Psoas muscle (tissue), 8 donors: ENCODE data around the gene NUF2. TPM values are rescaled to one million over a fixed set of nuclear protein-coding genes. Genes with fewer than 3 reads are reported as not detected.
"Not testable (repeated sequence)": the region's sequence is repeated elsewhere in the genome, so short reads cannot be mapped to it uniquely, and the experiment has no call there.

ENCODE experiments used
- ATAC-seq, 4 donors: fragments of 200-7000 bp; cut with Tn5 transposase; one replicate each; pipeline ENCODE4 v1.9.1; 2020; ENCODE audit warnings: moderate library complexity in 3 of 4, mild to moderate bottlenecking in 2 of 4
- DNase-seq, 2 donors: peaks; one replicate each; pipeline ENCODE4 v3.0.0-alpha.2; 2020
- H3K27ac ChIP-seq: fragments of 200-600 bp; one replicate; pipeline ENCODE4 v1.8.0; 2022
- H3K27me3 ChIP-seq, 3 donors: fragments of 200-600 bp in 1 of 3; one replicate each; pipeline versions ENCODE4 v1.6.1 to v1.8.0; 2013 to 2022; ENCODE audit warnings: low read length in 2 of 3, mild to moderate bottlenecking in 2 of 3, moderate library complexity in 1 of 3; ENCODE audit not compliant: insufficient read depth in 3 of 3
- H3K36me3 ChIP-seq, 2 donors: fragments of 200-600 bp in 1 of 2; one replicate each; pipeline versions ENCODE4 v1.6.1 to v1.8.0; 2013 to 2022; ENCODE audit warnings: low read depth in 1 of 2, mild to moderate bottlenecking in 1 of 2, moderate library complexity in 1 of 2; ENCODE audit not compliant: insufficient read depth in 1 of 2
- H3K4me1 ChIP-seq: fragments of 200-600 bp; one replicate; pipeline ENCODE4 v1.8.0; 2022
- H3K4me3 ChIP-seq: fragments of 200-600 bp; one replicate; pipeline ENCODE4 v1.8.0; 2022; ENCODE audit warnings: mild to moderate bottlenecking
- H3K9me3 ChIP-seq: fragments of 200-600 bp; one replicate; pipeline ENCODE4 v1.8.0; 2022
- CTCF ChIP-seq: fragments of 200-600 bp; IDR thresholded peaks from one replicate; pipeline ENCODE4 v1.8.0; 2022; ENCODE audit warnings: antibody characterized with exemption
- WGBS, 3 donors: extraction: QIAGEN DNeasy Blood & Tissue Kit; methylation state at CpG; one replicate each; pipeline versions ENCODE4 v1.1.6 to v1.1.7; 2013; 5-methylcytosine and 5-hydroxymethylcytosine counted together
- intact Hi-C, 2 donors: fragments of 100-400 bp; cut with DNase I; formaldehyde crosslinking; loops; one replicate each; pipeline versions ENCODE4 v1.11.0 to v1.14.2; 2022
- polyA plus RNA-seq, 3 donors: library from polyadenylated mRNA; stranded (reverse); fragments of 200-250 nt; gene quantifications; one replicate each; pipeline ENCODE4 v1.2.3, GENCODE V29; 2013
- total RNA-seq, 4 donors: library from RNA; stranded (reverse); fragmentation: NEBNext Ultra II Directional in 2 of 4; extraction: Animal tissue kit (Norgen Biotek cat#: 25700) in 2 of 4; gene quantifications; one replicate each; pipeline versions ENCODE4 v1.2.1 to v1.2.4, GENCODE V29; 2021 to 2023
- donor health status: healthy with polysubstance abuse.
- donor health status: DM: no; HTN: no; CAD: no; lungs with moderate emphysema.
- donor health status: Bipolar disorder and iron deficiency.
- donor health status: healthy.
- donor health status: DM: yes; HTN: yes; CAD: no.
- donor health status: DM: no; HTN: no; CAD: no.
- donor health status: DM: no; HTN: no; CAD: no.
- donor health status: DM: yes; HTN: yes; CAD: no.

Gene NUF2
- total and polyA plus RNA-seq, 7 donors, result 0.15 to 0.48 (median 0.27) TPM; not detected in 1

- Histone ChIP-seq H3K27me3 (no peaks in the 10 kb centered on the region), H3K4me1 (no peaks in the 10 kb centered on the region), H3K36me3 (no peaks in the 10 kb centered on the region), H3K27ac (no peak overlapping the region), H3K9me3 (no peaks in the 10 kb centered on the region), H3K4me3 (no peak overlapping the region)
- TF ChIP-seq CTCF, result no peak
- ATAC-seq, result no peak
- DNase-seq, result no peak
- WGBS, 3 donors, result 74 to 99% (median 97%) methylated on average over 4 of the region's 4 CpGs
- intact Hi-C loops, result no loop called here
These were observed 24.6 kb downstream of the NUF2 start for GRCh38 chr1:163346326-163346870.

GRCh38 chr1:163347106-163347505 lies 25.4 kb downstream of the NUF2 start:
- no peak for DNase-seq
- H3K4me3 ChIP-seq, result no peak overlapping the region
- H3K27me3 ChIP-seq, result no peaks in the 10 kb centered on the region
- no peak for ATAC-seq
- WGBS, 3 donors, result 94 to 100% (median 96%) methylated on average over 2 of the region's 2 CpGs
- no peak overlapping the region for H3K27ac ChIP-seq
- no peak for TF ChIP-seq CTCF
- intact Hi-C loops, result no loop called here
- no peaks in the 10 kb centered on the region for H3K4me1 ChIP-seq
- no peaks in the 10 kb centered on the region for H3K9me3 ChIP-seq
- H3K36me3 ChIP-seq, result no peaks in the 10 kb centered on the region

GRCh38 chr1:163351912-163352311 lies 30.2 kb downstream of the NUF2 start:
- 98 to 100% (median 99%) methylated on average over 2 of the region's 2 CpGs for WGBS, 3 donors
- no peak for DNase-seq

GRCh38 chr1:163357378-163357777 lies 35.6 kb downstream of the NUF2 start:
- Histone ChIP-seq H3K27me3 (no peaks in the 10 kb centered on the region), H3K9me3 (no peaks in the 10 kb centered on the region), H3K4me3 (no peak overlapping the region), H3K27ac (no peak overlapping the region), H3K36me3 (no peaks in the 10 kb centered on the region), H3K4me1 (no peaks in the 10 kb centered on the region)
- intact Hi-C loops, result no loop called here
- ATAC-seq (no peak), DNase-seq (no peak)
- 61 to 69% (median 66%) methylated on average over 2 of the region's 2 CpGs for WGBS, 3 donors
- TF ChIP-seq CTCF, result no peak

More at GRCh38 chr1:163351912-163352311, 30.2 kb downstream of the NUF2 start:
- Histone ChIP-seq H3K4me3 (no peak overlapping the region), H3K9me3 (no peaks in the 10 kb centered on the region), H3K36me3 (no peaks in the 10 kb centered on the region), H3K27me3 (no peaks in the 10 kb centered on the region), H3K4me1 (no peaks in the 10 kb centered on the region), H3K27ac (no peak overlapping the region)
- TF ChIP-seq CTCF, result no peak
- no peak for ATAC-seq
- intact Hi-C loops, result no loop called here

- H3K27me3 ChIP-seq, H3K4me3 ChIP-seq, H3K36me3 ChIP-seq, H3K9me3 ChIP-seq, DNase-seq, ATAC-seq, intact Hi-C loops, H3K27ac ChIP-seq, H3K4me1 ChIP-seq: not testable (repeated sequence)
- 94 to 95% (median 94%) methylated on average over 11 of the region's 11 CpGs for WGBS, 3 donors
These were observed 36.4 kb downstream of the NUF2 start for GRCh38 chr1:163358172-163358571.
